ENCODE results near the gene TMEM209.

Gene TMEM209

DNA sequence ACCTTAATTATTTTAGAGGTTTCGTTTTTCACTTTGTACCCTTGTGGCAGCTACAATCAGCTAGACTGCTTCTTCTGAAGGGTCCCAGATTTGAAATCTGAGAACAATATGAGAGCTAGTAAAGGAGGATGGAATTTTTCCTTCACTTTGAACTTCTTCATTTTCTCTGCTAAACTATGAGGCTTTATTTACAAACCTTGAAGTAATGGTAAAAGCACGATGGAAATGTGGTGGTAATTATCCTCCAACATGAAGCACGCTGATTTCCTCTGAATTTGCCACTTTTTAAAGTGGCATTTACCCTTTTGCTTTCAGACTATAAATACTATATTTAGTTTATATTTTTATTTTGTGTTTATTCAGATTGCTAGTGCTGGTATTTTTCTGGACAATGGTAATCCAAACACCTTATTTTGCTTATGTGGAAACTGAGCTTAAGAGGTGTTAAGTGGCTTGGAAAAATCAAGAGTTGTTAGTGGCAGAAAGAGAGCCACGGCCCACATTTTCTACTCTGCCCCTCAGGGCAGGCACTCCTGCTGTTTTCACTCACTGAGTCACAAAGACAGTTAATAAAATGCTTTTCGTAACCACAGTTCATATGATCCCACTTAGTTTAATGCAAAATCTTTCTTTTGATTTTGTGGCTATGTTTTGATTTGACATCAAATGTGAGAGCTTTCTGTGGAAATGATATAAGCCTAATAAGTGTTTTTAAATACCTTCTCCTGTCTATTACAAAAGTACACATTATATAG is 5.2 kb upstream of the TMEM209 start:
- TF ChIP-seq, protein P1, sequence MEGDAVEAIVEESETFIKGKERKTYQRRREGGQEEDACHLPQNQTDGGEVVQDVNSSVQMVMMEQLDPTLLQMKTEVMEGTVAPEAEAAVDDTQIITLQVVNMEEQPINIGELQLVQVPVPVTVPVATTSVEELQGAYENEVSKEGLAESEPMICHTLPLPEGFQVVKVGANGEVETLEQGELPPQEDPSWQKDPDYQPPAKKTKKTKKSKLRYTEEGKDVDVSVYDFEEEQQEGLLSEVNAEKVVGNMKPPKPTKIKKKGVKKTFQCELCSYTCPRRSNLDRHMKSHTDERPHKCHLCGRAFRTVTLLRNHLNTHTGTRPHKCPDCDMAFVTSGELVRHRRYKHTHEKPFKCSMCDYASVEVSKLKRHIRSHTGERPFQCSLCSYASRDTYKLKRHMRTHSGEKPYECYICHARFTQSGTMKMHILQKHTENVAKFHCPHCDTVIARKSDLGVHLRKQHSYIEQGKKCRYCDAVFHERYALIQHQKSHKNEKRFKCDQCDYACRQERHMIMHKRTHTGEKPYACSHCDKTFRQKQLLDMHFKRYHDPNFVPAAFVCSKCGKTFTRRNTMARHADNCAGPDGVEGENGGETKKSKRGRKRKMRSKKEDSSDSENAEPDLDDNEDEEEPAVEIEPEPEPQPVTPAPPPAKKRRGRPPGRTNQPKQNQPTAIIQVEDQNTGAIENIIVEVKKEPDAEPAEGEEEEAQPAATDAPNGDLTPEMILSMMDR (IDR thresholded peaks at IDR 0.05; ENCODE audit: low read depth, low read length), result no peak
- no peak overlapping the region for H3K4me3 ChIP-seq (ENCODE audit: low read depth, low read length)

DNA sequence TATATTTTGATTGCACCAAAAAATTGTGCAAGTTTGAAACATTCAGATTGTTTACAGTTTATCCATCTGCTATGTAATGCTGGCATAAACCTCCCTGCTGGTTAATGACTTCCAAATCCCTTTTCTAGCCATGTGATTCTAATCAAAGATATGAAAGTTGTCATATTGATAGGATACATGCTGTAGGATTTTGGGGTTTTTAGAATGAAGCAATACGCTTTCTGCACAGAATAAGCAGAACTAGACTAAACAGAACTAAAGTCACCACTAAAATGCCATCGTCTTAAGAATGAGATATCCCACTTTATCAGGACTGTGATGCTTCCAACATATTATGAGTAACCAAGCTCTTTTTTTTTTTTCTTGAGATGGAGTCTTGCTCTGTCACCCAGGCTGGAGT is 3.3 kb upstream of the TMEM209 start:
- H3K4me3 ChIP-seq (ENCODE audit: low read depth, low read length), result no peak overlapping the region
- TF ChIP-seq, protein P1 (IDR thresholded peaks at IDR 0.05; ENCODE audit: low read depth, low read length), result no peak

DNA sequence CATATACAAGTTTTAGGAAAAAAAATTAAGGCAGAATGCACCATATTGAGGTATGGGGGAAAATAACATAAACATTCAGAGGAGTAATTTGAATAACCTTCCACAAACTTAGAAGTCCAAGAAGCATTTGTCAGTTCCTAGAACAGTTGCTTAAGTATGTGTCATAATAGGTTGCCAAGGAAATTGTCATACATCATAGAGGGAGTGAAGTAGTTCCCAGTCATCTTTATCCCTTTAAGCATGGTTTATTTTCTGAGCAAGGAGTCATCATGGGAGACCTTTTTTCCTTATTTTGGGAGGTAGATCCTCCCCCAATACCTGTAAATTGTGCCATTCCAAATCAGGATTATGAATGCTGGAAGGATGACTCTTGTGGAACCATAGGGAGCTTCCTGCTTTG is 2.4 kb upstream of the TMEM209 start, which contains the start of gene SSMEM1:
SSMEM1 (plus strand) TSS at position 219 of the 400 bp plus-strand sequence; CDS start at position 270, 51 bp downstream.
- TF ChIP-seq, protein P1 (IDR thresholded peaks at IDR 0.05; ENCODE audit: low read depth, low read length), result no peak
- no peak within 1 kb of the TSS for H3K4me3 ChIP-seq (ENCODE audit: low read depth, low read length)

DNA sequence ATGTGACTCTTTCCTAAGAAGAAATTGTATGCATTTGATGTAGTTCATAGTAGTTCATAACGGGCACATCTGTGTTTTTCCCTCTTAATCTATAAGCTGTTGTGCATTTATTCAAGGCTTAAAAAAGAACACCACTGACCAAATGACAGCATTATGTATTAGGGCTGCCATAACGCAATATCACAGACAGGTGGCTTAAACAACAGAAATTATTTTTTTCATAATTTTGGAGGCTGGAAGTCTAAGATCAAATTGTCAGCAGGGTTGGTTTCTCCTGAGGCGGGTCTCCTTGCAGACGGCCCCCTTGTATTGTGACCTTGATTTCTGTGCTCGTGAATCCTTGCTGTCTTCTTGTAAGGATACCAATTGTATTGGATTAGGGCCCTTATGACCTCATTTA is 1.8 kb upstream of the TMEM209 start:
- TF ChIP-seq, protein P1 (IDR thresholded peaks at IDR 0.05; ENCODE audit: low read depth, low read length), result no peak
- H3K4me3 ChIP-seq (ENCODE audit: low read depth, low read length), result no peak overlapping the region

DNA sequence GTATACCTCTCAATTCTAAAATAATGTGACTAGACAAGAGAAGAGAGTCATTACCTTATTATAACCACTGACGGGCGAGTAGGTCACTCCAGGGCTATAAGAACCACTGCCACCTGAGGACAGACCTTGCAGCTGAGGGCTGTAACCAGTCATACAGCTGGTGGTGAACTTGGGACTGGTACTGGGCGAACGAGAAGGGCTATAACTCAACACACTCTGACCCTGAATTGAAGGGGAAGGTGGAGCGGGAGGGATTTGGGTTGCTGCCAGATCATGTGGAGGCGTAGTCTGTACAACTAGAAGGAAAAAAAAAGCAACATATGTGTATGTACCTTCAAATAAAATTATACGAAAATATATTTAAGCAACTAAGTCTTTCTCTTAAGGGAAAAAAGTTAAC is 3.4 kb downstream of the TMEM209 start:
- H3K4me3 ChIP-seq (ENCODE audit: low read depth, low read length), result no peak overlapping the region
- TF ChIP-seq, protein P1 (IDR thresholded peaks at IDR 0.05; ENCODE audit: low read depth, low read length), result no peak

DNA sequence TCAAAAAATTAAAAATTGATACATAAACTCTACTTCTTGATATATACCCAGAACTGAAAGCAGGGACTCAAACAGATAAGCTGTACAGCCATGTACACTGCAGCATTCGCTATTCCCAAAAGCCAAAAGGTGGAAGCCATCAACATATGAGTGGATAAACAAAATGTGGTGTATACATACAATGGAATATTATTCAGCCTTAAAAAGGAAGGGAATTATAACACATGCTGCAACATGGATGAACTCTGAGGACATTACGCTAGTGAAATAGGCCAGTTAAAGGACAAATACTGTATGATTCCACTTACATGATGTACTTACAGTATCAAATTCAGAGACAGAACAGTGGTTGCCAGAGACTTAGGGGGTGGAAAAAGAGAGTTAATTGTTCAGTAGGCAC is 8.1 kb downstream of the TMEM209 start:
- TF ChIP-seq, protein P1 (IDR thresholded peaks at IDR 0.05; ENCODE audit: low read depth, low read length), result no peak
- H3K4me3 ChIP-seq (ENCODE audit: low read depth, low read length), result no peak overlapping the region

DNA sequence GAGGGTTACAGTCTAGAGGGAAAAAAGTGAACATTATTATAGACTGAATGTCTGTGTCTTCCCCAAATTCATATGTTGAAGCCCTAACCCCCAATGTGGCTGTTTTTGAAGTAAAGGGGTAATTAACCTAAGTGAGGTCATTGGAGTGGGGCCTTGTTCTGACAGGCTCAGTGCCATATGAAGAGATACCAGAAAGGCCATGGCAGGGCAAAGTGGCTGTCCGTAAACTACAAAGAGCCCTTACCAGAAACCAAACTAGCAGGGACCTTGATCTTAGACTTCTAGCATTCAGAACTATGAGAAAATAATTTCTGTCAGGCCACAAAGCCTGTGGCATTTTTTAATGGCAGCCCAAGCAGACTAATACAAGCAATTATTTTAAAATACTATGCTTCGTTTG is 8.7 kb downstream of the TMEM209 start:
- no peak overlapping the region for H3K4me3 ChIP-seq (ENCODE audit: low read depth, low read length)
- TF ChIP-seq, protein P1 (IDR thresholded peaks at IDR 0.05; ENCODE audit: low read depth, low read length), result no peak

Measured in WI38 (cell line).